NT2/D1 (cell line): Measurements from ENCODE around the gene PI4KB.

ENCODE experiments used
- SUZ12 ChIP-seq: IDR thresholded peaks from 2 replicates; pipeline ENCODE4 v1.6.1; 2011; ENCODE audit not compliant: insufficient read length, insufficient read depth; ENCODE audit errors: extremely low read depth
- YY1 ChIP-seq: IDR thresholded peaks from 2 replicates; pipeline ENCODE4 v1.6.1; 2011; ENCODE audit not compliant: insufficient read length, insufficient read depth

DNA sequence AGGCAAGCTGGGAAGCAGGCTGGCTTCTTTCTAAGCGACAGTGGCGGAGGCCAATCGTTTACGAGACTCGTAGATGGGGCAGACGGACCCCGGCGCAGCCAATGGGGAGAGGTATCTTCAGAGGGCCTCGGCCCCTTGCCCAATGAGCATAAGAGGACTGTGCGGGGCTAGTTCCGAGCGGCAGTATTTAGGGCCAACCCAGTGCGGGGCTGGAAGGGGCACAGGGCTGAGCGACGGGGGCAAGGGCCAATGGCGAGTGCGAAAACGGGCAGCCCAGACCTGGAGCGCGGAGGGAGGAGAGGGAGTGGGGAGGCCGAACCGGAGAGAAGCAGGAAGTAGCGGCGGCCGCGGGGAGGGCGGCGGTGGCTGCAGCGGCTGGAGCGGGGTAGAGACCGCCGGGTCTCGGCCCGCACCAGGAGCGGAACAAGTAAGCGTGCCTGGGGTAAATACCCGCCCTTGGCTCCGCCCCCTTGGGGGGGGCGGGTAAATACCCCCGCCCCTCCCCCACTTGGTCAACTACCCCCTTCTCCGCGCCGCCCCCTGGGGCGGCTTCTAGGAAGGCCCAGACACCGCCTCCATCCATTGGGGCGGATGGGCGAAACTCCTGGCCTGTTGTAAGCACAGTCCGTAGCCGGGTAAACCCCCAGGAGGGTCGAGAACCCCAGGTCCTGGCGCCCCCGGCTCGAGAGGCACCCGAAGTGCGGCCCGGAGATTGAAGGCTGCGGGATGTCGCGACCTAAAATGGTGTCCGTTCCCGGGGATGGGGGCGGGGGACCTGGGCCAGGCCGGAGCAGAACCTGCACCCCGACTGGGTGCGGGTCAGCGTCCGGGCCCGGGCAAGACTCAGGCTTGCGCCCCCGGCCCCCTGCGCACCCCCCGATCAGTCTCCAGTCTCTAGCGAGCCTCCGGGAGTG, 45.0 kb downstream of the PI4KB start, which contains the start of gene ZNF687:
- no peak for TF ChIP-seq YY1
- TF ChIP-seq SUZ12 = no peak
